ENCODE data around the gene CEP76. TPM values are rescaled to one million over a fixed set of nuclear protein-coding genes. Genes with fewer than 3 reads are reported as not detected.
A peak's percentile ranks its signal among the peaks of the same experiment; 100 is the strongest.

The CEP76 gene
- total and polyA plus RNA-seq, 2 donors (not counting 3 experiments of a cell fraction or from before 2014, with no cell fraction given) = 5.8 to 8.6 TPM

DNA sequence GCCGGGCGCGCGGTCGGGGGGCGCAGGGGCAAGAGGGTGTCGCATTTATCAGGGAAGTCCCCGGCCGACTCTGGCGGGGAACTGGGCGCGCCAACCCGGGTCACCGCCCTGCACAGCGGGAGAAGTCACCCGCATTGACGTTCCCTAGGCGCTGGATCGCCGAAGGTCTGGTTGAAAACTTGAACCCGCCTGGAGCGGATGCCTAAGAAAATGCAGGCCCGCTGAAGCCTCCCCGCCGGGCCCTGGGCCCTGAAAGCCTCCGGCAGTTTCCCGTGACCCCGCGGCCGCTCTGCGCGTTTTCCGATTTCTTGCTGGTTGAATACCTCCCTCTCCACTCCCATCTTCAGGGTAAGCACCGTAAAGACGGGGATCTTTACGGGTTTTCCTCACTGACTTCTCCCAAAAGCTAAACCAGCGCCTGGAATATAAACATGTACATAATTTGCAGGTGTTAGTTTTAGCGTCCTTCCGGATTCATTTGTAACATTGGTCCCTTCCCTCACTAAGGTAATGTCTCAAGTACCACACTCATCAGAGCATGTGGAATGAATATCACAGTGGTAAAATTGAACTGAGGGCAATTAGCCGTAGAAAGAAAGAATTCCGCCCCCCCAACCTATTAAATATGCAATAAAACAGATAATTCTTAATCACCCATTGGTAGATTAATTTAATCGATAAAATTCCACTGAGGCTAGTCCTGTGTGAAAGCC lies 43.9 kb downstream of the CEP76 start:
- dilution Hi-C loops (cut with MboI; ENCODE audit: extremely low pct_ligation_motif_present, low sequenced_read_pairs) = no loop called here
- peaks cover 36% of the 10 kb centered on the region for H3K4me1 ChIP-seq (ENCODE audit: control insufficient read depth, extremely low read depth, insufficient read depth, low read length)
- peak; percentile 44 for DNase-seq (ENCODE audit: low read depth, low spot score)
- CTCF ChIA-PET = interaction anchor here (0.6 to 5.4 kb wide), 5 partner anchors 52 to 331 kb away, joined by 3 to 65 read pairs (median 4); no protein-coding TSS in a partner anchor
- TF ChIP-seq, protein P1, sequence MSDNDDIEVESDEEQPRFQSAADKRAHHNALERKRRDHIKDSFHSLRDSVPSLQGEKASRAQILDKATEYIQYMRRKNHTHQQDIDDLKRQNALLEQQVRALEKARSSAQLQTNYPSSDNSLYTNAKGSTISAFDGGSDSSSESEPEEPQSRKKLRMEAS (IDR thresholded peaks at IDR 0.05; ENCODE audit: insufficient read depth, insufficient read length) = no peak
- H2AFZ ChIP-seq (ENCODE audit: low read depth, low read length) = peak overlapping the region; percentile 84
- POLR2A ChIA-PET = no interaction called here
- H3K27ac ChIP-seq (ENCODE audit: insufficient read depth, low read depth, low read length) = peak overlapping the region; percentile 52
- peak overlapping the region; percentile 73 for H3K4me2 ChIP-seq (ENCODE audit: insufficient read depth, low read length)
- H3K36me3 ChIP-seq (ENCODE audit: control insufficient read depth in 2 of 2, extremely low read depth in 1 of 2, insufficient read depth in 2 of 2, low read length in 2 of 2) = no peaks in the 10 kb centered on the region
- H3K27me3 ChIP-seq (ENCODE audit: control insufficient read depth in 2 of 2, insufficient read depth in 2 of 2, low read length in 2 of 2) = no peaks in the 10 kb centered on the region
- no TSS peak for BruUV-seq (replicated peaks)
- FAIRE-seq = no peak
- no peaks in the 10 kb centered on the region for H3K9me1 ChIP-seq (replicated peaks; ENCODE audit: control insufficient read depth, extremely low read depth, insufficient read depth, low read length)
- no peaks in the 10 kb centered on the region for H3K9me3 ChIP-seq (replicated peaks; ENCODE audit: control insufficient read depth, insufficient read depth, low read length)
- no peaks in the 10 kb centered on the region for H4K20me1 ChIP-seq (replicated peaks; ENCODE audit: control insufficient read depth, extremely low read depth, insufficient read depth, low read length)
- peak overlapping the region; percentile 47 to 92 (median 65) for H3K4me3 ChIP-seq (replicated peaks in 1 of 3; ENCODE audit: insufficient read depth in 1 of 3, low read depth in 1 of 3, low read length in 3 of 3)
- intact Hi-C loops (cut with micrococcal nuclease) = loop anchor here (1.0 to 10.0 kb wide), 7 partner anchors 60 to 374 kb away; partner anchors contain the start of genes AFG3L2 and PRELID3A
- H3K9ac ChIP-seq (replicated peaks; ENCODE audit: extremely low read depth, insufficient read depth, low read length) = peak overlapping the region; percentile 100
- H3K79me2 ChIP-seq (ENCODE audit: control insufficient read depth, insufficient read depth, low read length) = peaks cover 39% of the 10 kb centered on the region

DNA sequence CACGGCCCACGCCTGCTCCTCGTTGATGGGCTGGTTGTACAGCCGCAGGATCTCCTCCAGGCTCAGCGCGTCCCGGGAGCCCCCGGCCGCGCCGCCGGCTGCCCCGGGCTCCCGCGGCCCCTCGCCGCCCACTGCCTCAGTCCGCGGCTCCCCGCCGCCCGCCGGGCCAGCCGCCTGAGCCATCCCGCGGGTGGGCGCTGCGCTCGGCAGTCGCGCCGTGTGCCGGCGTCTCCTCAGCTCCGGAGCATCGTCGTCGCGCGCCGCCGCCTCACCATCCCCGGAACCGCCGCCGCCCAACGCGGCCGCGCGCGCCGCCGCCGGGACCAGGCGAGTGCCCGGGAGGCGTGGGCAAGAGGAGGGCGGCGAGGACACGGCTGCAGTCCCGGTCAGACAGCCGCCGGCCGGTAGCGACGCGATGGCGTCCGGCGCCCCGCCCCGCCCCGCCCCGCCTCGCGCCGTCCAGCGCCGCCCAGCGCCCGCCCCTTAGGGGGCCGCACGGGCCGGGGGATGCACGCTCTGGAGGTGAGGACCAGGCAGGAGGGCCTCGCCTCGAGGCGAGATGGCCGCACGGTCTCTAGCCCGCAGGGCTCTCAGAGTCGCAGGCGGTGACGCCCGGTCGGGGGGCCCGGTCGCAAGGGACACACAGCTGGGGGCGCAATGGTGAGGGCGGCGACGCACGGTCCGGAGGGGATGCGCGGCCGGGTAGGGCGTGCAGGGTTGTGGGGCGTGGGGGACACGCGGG lies 44.7 kb downstream of the CEP76 start, which contains the start of gene SPIRE1:
SPIRE1 (minus strand) TSS at position 424 of the 742 bp plus-strand sequence; CDS start at position 183, 241 bp downstream.
- dilution Hi-C loops (cut with MboI; ENCODE audit: extremely low pct_ligation_motif_present, low sequenced_read_pairs) (no loop called here), intact Hi-C loops (cut with micrococcal nuclease) (loop anchor here (1.0 to 10.0 kb wide), 8 partner anchors 51 to 373 kb away; partner anchors contain the start of genes AFG3L2 and PRELID3A)
- H3K9ac ChIP-seq (replicated peaks; ENCODE audit: extremely low read depth, insufficient read depth, low read length) = peak within 1 kb of the TSS; percentile 100
- peaks cover under 1% of the 10 kb centered on the region for H4K20me1 ChIP-seq (replicated peaks; ENCODE audit: control insufficient read depth, extremely low read depth, insufficient read depth, low read length)
- H3K27me3 ChIP-seq (ENCODE audit: control insufficient read depth in 2 of 2, insufficient read depth in 2 of 2, low read length in 2 of 2) = no peaks in the 10 kb centered on the region
- FAIRE-seq (no peak), DNase-seq (ENCODE audit: low read depth, low spot score) (peak; percentile 72)
- peaks cover 43% of the 10 kb centered on the region for H3K4me1 ChIP-seq (ENCODE audit: control insufficient read depth, extremely low read depth, insufficient read depth, low read length)
- BruUV-seq (replicated peaks) = no TSS peak
- peak within 1 kb of the TSS; percentile 65 to 99 (median 92) for H3K4me3 ChIP-seq (replicated peaks in 1 of 3; ENCODE audit: insufficient read depth in 1 of 3, low read depth in 1 of 3, low read length in 3 of 3)
- no peaks in the 10 kb centered on the region for H3K9me3 ChIP-seq (replicated peaks; ENCODE audit: control insufficient read depth, insufficient read depth, low read length)
- no peaks in the 10 kb centered on the region for H3K9me1 ChIP-seq (replicated peaks; ENCODE audit: control insufficient read depth, extremely low read depth, insufficient read depth, low read length)
- TF ChIP-seq MYC (IDR thresholded peaks at IDR 0.05; ENCODE audit: low read depth, low read length) = no peak
- TF ChIP-seq EZH2 (IDR thresholded peaks at IDR 0.05; ENCODE audit: borderline replicate concordance, low read depth, low read length, severe bottlenecking) = no peak
- TF ChIP-seq GATA2 (IDR thresholded peaks at IDR 0.05; ENCODE audit: insufficient read depth, insufficient read length, low read depth, low read length) = no peak
- TF ChIP-seq, protein P1 (IDR thresholded peaks at IDR 0.05; ENCODE audit: insufficient read depth, insufficient read length) = no peak
- no peak for TF ChIP-seq FOS (IDR thresholded peaks at IDR 0.05; ENCODE audit: borderline replicate concordance, insufficient read depth, low read length)
- peak; percentile 83 for TF ChIP-seq POLR2A (IDR thresholded peaks at IDR 0.05; ENCODE audit: low read depth, low read length)
- peak; percentile 79 for TF ChIP-seq POLR2AphosphoS5 (IDR thresholded peaks at IDR 0.05; ENCODE audit: insufficient read depth, low read depth, low read length)
- TF ChIP-seq, protein P2, sequence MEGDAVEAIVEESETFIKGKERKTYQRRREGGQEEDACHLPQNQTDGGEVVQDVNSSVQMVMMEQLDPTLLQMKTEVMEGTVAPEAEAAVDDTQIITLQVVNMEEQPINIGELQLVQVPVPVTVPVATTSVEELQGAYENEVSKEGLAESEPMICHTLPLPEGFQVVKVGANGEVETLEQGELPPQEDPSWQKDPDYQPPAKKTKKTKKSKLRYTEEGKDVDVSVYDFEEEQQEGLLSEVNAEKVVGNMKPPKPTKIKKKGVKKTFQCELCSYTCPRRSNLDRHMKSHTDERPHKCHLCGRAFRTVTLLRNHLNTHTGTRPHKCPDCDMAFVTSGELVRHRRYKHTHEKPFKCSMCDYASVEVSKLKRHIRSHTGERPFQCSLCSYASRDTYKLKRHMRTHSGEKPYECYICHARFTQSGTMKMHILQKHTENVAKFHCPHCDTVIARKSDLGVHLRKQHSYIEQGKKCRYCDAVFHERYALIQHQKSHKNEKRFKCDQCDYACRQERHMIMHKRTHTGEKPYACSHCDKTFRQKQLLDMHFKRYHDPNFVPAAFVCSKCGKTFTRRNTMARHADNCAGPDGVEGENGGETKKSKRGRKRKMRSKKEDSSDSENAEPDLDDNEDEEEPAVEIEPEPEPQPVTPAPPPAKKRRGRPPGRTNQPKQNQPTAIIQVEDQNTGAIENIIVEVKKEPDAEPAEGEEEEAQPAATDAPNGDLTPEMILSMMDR (IDR thresholded peaks at IDR 0.05; ENCODE audit: extremely low read depth in 1 of 2, insufficient read depth in 1 of 2, low read depth in 1 of 2, low read length in 2 of 2) = no peak
- TF ChIP-seq JUN (IDR thresholded peaks at IDR 0.05; ENCODE audit: borderline replicate concordance, insufficient read depth, insufficient read length, low read depth) = no peak
- POLR2A ChIA-PET = interaction anchor here (0.5 kb wide), 1 partner anchor 66 kb away, joined by 3 read pairs; no protein-coding TSS in a partner anchor
- H3K36me3 ChIP-seq (ENCODE audit: control insufficient read depth in 2 of 2, extremely low read depth in 1 of 2, insufficient read depth in 2 of 2, low read length in 2 of 2) = no peaks in the 10 kb centered on the region
- peaks cover 47% of the 10 kb centered on the region for H3K79me2 ChIP-seq (ENCODE audit: control insufficient read depth, insufficient read depth, low read length)
- H3K27ac ChIP-seq (ENCODE audit: insufficient read depth, low read depth, low read length) = peak within 1 kb of the TSS; percentile 99
- CTCF ChIA-PET = interaction anchor here (1.3 to 5.4 kb wide), 5 partner anchors 119 to 330 kb away, joined by 3 to 65 read pairs (median 4); no protein-coding TSS in a partner anchor
- peak within 1 kb of the TSS; percentile 99 for H3K4me2 ChIP-seq (ENCODE audit: insufficient read depth, low read length)
- H2AFZ ChIP-seq (ENCODE audit: low read depth, low read length) = peak within 1 kb of the TSS; percentile 84

Measured in endothelial cell of umbilical vein (primary cell).